ENCODE results near the gene PRSS12. TPM values are rescaled to one million over a fixed set of nuclear protein-coding genes. Genes with fewer than 3 reads are reported as not detected.

The PRSS12 gene
- total RNA-seq, 1 experiment from 2014 or later = 0.25 TPM

DNA sequence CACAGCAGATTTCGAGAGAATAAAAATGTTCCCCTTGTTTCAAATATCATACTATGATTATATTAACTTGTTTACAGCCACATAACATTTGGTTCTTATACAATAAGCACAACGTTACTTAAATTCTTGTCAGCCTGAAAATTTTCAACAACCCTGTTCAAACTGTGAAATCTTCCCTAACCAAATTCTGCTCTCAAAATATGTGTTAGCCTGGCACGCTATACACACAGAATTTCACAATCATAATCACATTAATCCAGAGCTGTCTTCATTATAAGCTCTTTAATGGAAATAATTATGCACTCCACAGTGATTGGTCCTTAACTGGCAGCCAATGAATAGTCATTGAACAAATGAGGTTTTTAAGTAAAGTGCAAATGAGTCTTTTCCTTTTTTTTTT, 7.3 kb upstream of the PRSS12 start:
- BruUV-seq (replicated peaks) = no TSS peak
- Histone ChIP-seq H3K27me3 (replicated peaks; ENCODE audit: control insufficient read depth, insufficient read depth, low read length) (no peaks in the 10 kb centered on the region), H3K9me3 (no peaks in the 10 kb centered on the region), H3K36me3 (ENCODE audit: control insufficient read depth, insufficient read depth, low read length) (no peaks in the 10 kb centered on the region), H3K4me1 (no peaks in the 10 kb centered on the region), H3K4me3 (ENCODE audit: low read depth, low read length) (no peak overlapping the region)
- intact Hi-C loops (cut with micrococcal nuclease; ENCODE audit: unreplicated experiment) = no loop called here
- TF ChIP-seq, protein P1, sequence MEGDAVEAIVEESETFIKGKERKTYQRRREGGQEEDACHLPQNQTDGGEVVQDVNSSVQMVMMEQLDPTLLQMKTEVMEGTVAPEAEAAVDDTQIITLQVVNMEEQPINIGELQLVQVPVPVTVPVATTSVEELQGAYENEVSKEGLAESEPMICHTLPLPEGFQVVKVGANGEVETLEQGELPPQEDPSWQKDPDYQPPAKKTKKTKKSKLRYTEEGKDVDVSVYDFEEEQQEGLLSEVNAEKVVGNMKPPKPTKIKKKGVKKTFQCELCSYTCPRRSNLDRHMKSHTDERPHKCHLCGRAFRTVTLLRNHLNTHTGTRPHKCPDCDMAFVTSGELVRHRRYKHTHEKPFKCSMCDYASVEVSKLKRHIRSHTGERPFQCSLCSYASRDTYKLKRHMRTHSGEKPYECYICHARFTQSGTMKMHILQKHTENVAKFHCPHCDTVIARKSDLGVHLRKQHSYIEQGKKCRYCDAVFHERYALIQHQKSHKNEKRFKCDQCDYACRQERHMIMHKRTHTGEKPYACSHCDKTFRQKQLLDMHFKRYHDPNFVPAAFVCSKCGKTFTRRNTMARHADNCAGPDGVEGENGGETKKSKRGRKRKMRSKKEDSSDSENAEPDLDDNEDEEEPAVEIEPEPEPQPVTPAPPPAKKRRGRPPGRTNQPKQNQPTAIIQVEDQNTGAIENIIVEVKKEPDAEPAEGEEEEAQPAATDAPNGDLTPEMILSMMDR (IDR thresholded peaks at IDR 0.05; ENCODE audit: insufficient read depth in 1 of 2, low read depth in 1 of 2, low read length in 1 of 2, severe bottlenecking in 1 of 2, unreplicated experiment in 1 of 2) = no peak
- Mint-ChIP-seq H3K4me3 (ENCODE audit: unreplicated experiment) (no peak overlapping the region), H3K4me1 (ENCODE audit: low read depth, unreplicated experiment) (no peaks in the 10 kb centered on the region), H3K36me3 (ENCODE audit: insufficient read depth, unreplicated experiment) (no peaks in the 10 kb centered on the region), H3K27ac (ENCODE audit: unreplicated experiment) (no peak overlapping the region), H3K9me3 (ENCODE audit: unreplicated experiment) (no peaks in the 10 kb centered on the region), H3K27me3 (ENCODE audit: insufficient read depth, unreplicated experiment) (peaks cover 4% of the 10 kb centered on the region)
- ChIA-PET POLR2A (no interaction called here), CTCF (no interaction called here)
- no peak for DNase-seq

DNA sequence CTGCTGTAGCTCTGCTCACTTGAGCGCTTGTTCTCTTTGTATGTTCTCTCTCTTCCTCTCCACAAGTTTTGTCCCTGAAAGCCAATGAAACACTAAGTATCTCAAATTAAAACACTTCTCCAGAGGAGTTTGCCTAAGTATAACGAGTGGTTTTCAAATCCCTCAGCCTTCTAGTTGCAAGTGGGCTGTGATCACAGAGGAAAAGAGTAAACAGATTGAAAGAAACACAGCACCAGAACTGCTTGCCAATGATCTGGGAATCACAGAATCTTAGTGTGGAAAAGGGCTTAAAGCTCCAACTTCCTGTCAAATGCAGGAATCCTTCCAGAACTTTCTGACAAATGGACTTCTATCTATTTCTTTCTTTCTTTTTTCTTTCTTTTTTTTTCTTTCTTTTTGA, 4.8 kb upstream of the PRSS12 start:
- Mint-ChIP-seq H3K27me3 (ENCODE audit: insufficient read depth, unreplicated experiment) (peaks cover 11% of the 10 kb centered on the region), H3K36me3 (ENCODE audit: insufficient read depth, unreplicated experiment) (no peaks in the 10 kb centered on the region), H3K27ac (ENCODE audit: unreplicated experiment) (peak overlapping the region; percentile 15), H3K4me1 (ENCODE audit: low read depth, unreplicated experiment) (no peaks in the 10 kb centered on the region), H3K9me3 (ENCODE audit: unreplicated experiment) (no peaks in the 10 kb centered on the region), H3K4me3 (ENCODE audit: unreplicated experiment) (no peak overlapping the region)
- intact Hi-C loops (cut with micrococcal nuclease; ENCODE audit: unreplicated experiment) = no loop called here
- BruUV-seq (replicated peaks) = no TSS peak
- ChIA-PET POLR2A (no interaction called here), CTCF (no interaction called here)
- Histone ChIP-seq H3K4me1 (peaks cover 3% of the 10 kb centered on the region; the same call in 1 of the 2 replicates), H3K27me3 (replicated peaks; ENCODE audit: control insufficient read depth, insufficient read depth, low read length) (no peaks in the 10 kb centered on the region; the same call in 1 of the 2 replicates), H3K4me3 (ENCODE audit: low read depth, low read length) (no peak overlapping the region), H3K36me3 (ENCODE audit: control insufficient read depth, insufficient read depth, low read length) (no peaks in the 10 kb centered on the region), H3K9me3 (no peaks in the 10 kb centered on the region)
- TF ChIP-seq, protein P1 (IDR thresholded peaks at IDR 0.05; ENCODE audit: insufficient read depth in 1 of 2, low read depth in 1 of 2, low read length in 1 of 2, severe bottlenecking in 1 of 2, unreplicated experiment in 1 of 2) = no peak
- DNase-seq = no peak

DNA sequence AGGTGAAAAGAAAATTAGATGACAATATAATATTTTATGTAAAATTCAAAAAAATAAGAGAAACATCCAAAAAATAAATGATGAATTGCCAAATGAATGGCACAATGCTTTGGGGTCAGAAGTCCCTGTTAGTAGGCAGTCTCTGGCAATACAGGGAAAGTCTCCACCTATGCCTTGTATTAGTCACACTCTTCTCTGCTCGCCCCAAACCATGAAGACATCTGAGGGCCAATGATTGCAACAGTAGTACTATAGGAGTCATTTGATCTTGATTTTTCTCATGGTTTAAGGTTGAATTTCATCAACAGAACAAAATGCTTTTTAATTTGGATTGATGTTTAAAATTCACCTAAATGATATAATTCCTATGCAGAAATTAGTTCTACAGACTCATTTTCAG, 3.9 kb upstream of the PRSS12 start:
- BruUV-seq (replicated peaks) = no TSS peak
- TF ChIP-seq, protein P1 (IDR thresholded peaks at IDR 0.05; ENCODE audit: insufficient read depth in 1 of 2, low read depth in 1 of 2, low read length in 1 of 2, severe bottlenecking in 1 of 2, unreplicated experiment in 1 of 2) = no peak

More for the DNA sequence above, 3.9 kb upstream of the PRSS12 start:
- Mint-ChIP-seq H3K27ac (ENCODE audit: unreplicated experiment) (no peak overlapping the region), H3K9me3 (ENCODE audit: unreplicated experiment) (no peaks in the 10 kb centered on the region), H3K27me3 (ENCODE audit: insufficient read depth, unreplicated experiment) (peaks cover 14% of the 10 kb centered on the region), H3K4me1 (ENCODE audit: low read depth, unreplicated experiment) (no peaks in the 10 kb centered on the region), H3K36me3 (ENCODE audit: insufficient read depth, unreplicated experiment) (no peaks in the 10 kb centered on the region), H3K4me3 (ENCODE audit: unreplicated experiment) (no peak overlapping the region)
- POLR2A ChIA-PET = no interaction called here
- Histone ChIP-seq H3K4me3 (ENCODE audit: low read depth, low read length) (no peak overlapping the region), H3K4me1 (peaks cover 3% of the 10 kb centered on the region; the same call in 1 of the 2 replicates), H3K9me3 (no peaks in the 10 kb centered on the region), H3K27me3 (replicated peaks; ENCODE audit: control insufficient read depth, insufficient read depth, low read length) (no peaks in the 10 kb centered on the region; the same call in 1 of the 2 replicates), H3K36me3 (ENCODE audit: control insufficient read depth, insufficient read depth, low read length) (no peaks in the 10 kb centered on the region)
- intact Hi-C loops (cut with micrococcal nuclease; ENCODE audit: unreplicated experiment) = no loop called here
- CTCF ChIA-PET = no interaction called here
- DNase-seq = no peak
